Activated CD8-positive, alpha-beta T cell treated with anti-CD3 and anti-CD28 coated beads for 36 hours (primary cell): Measurements from ENCODE around the gene PRKCE. TPM values are rescaled to one million over a fixed set of nuclear protein-coding genes. Genes with fewer than 3 reads are reported as not detected.

Experiments used
- ATAC-seq: fragments of 200-7000 bp; cut with Tn5 transposase; one replicate; pipeline ENCODE4 v1.10.0; 2021; ENCODE audit warnings: mild to moderate bottlenecking, moderate library complexity
- CTCF ChIA-PET: fragments of 350-600 bp; sonication (Branson Sonifier 250); formaldehyde crosslinking; loops from one replicate; lab custom pipeline; 2021; ENCODE audit warnings: antibody characterized with exemption; lab: Charles Lee
- POLR2A ChIA-PET: fragments of 350-600 bp; sonication (Branson Sonifier 250); formaldehyde crosslinking; loops from one replicate; lab custom pipeline; 2021; ENCODE audit warnings: antibody characterized with exemption; lab: Charles Lee
- DNase-seq: peaks from one replicate; pipeline ENCODE4 v3.0.0-alpha.2; 2020
- H3K27ac Mint-ChIP-seq: one replicate; pipeline ENCODE4 v1.8.0; 2021; ENCODE audit warnings: mild to moderate bottlenecking, mixed read lengths
- H3K27me3 Mint-ChIP-seq: one replicate; pipeline ENCODE4 v1.8.0; 2021; ENCODE audit warnings: mixed read lengths
- H3K36me3 Mint-ChIP-seq: one replicate; pipeline ENCODE4 v1.8.0; 2021; ENCODE audit warnings: low read depth, mixed read lengths
- H3K4me1 Mint-ChIP-seq: one replicate; pipeline ENCODE4 v1.8.0; 2021; ENCODE audit warnings: low read depth, mixed read lengths
- H3K4me3 Mint-ChIP-seq: one replicate; pipeline ENCODE4 v1.8.0; 2021; ENCODE audit warnings: mild to moderate bottlenecking, moderate library complexity, mixed read lengths
- H3K9me3 Mint-ChIP-seq: one replicate; pipeline ENCODE4 v1.8.0; 2021; ENCODE audit warnings: mixed read lengths
- CTCF ChIP-seq: fragments of 200-600 bp; IDR thresholded peaks from one replicate; pipeline ENCODE4 v1.8.0; 2022; ENCODE audit warnings: antibody characterized with exemption, mild to moderate bottlenecking
- intact Hi-C: fragments of 100-400 bp; cut with micrococcal nuclease; formaldehyde crosslinking; loops from one replicate; pipeline ENCODE4 v1.10.0; 2022
- total RNA-seq, 2 experiments: library from RNA; stranded (reverse); gene quantifications; one replicate each; pipeline ENCODE4 v1.2.3, GENCODE V29; 2021

Gene PRKCE
- total RNA-seq, 2 experiments from 2014 or later: 11.5 to 11.9 TPM

DNA sequence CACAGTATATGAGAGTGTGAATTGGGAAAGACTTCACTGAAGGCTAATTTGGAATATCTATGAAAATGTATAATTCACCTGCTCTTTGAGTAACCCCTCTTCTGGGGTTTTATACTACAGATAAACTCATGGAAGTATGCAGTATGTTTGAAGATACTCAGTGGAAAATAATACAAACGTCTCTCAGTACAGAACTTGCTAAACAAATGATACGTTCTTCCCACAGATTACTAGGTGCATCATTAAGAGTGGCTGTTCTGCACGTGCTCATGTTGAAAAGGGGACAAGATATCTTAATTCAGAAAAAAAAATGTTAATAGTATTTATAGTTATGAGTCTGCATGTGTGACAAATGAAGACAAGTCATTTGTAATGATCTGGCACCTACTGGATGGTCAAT lies 575.5 kb downstream of the PRKCE start:
- H3K27ac Mint-ChIP-seq: no peak overlapping the region
- H3K4me1 Mint-ChIP-seq: peaks cover 35% of the 10 kb centered on the region
- peaks cover 5% of the 10 kb centered on the region for H3K27me3 Mint-ChIP-seq
- ATAC-seq (no peak), DNase-seq (no peak)
- no peak for TF ChIP-seq CTCF
- H3K9me3 Mint-ChIP-seq: peaks cover 3% of the 10 kb centered on the region
- CTCF ChIA-PET: no interaction called here
- H3K4me3 Mint-ChIP-seq: no peak overlapping the region
- intact Hi-C loops: no loop called here
- POLR2A ChIA-PET: interaction anchor here (0.8 kb wide), 1 partner anchor 9 kb away, joined by 3 read pairs; no protein-coding TSS in a partner anchor
- peaks cover 2% of the 10 kb centered on the region for H3K36me3 Mint-ChIP-seq

DNA sequence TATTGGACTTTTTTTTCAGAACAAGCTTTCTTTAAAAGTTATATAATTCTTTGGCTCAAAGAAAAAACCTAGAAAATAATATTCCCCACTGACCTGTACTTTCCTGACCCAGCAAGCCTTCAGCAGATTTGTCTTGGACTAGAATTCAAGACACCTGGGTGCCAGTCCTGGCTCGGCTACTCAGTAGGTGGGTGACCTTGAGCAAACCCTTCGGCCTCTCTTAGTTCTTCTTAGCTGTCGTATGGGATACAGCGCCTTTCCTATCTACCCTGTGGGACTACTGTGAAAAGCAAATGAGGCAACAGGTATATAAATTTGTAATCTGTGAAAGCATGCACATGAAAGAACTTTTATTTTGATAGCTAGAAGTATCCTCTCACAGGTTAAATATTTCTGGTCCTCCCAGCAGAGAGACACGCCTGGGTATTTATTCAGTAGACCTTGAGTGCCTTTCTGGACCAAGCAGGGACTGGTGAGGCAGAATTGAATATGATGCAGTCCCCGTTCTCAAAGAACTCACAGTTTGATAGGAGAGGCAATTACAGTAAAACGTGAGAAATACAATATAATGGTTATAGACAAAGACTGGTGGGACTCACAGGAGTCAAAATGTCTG lies 576.3 kb downstream of the PRKCE start:
- no peak for TF ChIP-seq CTCF
- ChIA-PET POLR2A (interaction anchor here (0.8 to 1.0 kb wide), 2 partner anchors 8 to 12 kb away, joined by 3 read pairs; no protein-coding TSS in a partner anchor), CTCF (no interaction called here)
- Mint-ChIP-seq H3K4me3 (no peak overlapping the region), H3K27me3 (peaks cover 3% of the 10 kb centered on the region), H3K4me1 (peaks cover 33% of the 10 kb centered on the region), H3K36me3 (peaks cover 2% of the 10 kb centered on the region), H3K9me3 (peaks cover under 1% of the 10 kb centered on the region), H3K27ac (no peak overlapping the region)
- DNase-seq: no peak
- ATAC-seq: no peak
- intact Hi-C loops: no loop called here

- intact Hi-C loops: no loop called here
- Mint-ChIP-seq H3K27ac (peak overlapping the region; percentile 79), H3K9me3 (no peaks in the 10 kb centered on the region), H3K36me3 (no peaks in the 10 kb centered on the region), H3K4me1 (peaks cover 23% of the 10 kb centered on the region), H3K4me3 (no peak overlapping the region), H3K27me3 (no peaks in the 10 kb centered on the region)
- peak; percentile 67 for ATAC-seq
- CTCF ChIA-PET: interaction anchor here (0.8 to 1.6 kb wide), 2 partner anchors 134 to 166 kb away, joined by 4 to 7 read pairs; no protein-coding TSS in a partner anchor
- no peak for TF ChIP-seq CTCF
- POLR2A ChIA-PET: interaction anchor here (1.0 kb wide), 1 partner anchor 10 kb away, joined by 3 read pairs; no protein-coding TSS in a partner anchor
- DNase-seq: peak; percentile 33
Measured at GRCh38 chr2:46229134-46230063, 577.9 kb downstream of the PRKCE start.

DNA sequence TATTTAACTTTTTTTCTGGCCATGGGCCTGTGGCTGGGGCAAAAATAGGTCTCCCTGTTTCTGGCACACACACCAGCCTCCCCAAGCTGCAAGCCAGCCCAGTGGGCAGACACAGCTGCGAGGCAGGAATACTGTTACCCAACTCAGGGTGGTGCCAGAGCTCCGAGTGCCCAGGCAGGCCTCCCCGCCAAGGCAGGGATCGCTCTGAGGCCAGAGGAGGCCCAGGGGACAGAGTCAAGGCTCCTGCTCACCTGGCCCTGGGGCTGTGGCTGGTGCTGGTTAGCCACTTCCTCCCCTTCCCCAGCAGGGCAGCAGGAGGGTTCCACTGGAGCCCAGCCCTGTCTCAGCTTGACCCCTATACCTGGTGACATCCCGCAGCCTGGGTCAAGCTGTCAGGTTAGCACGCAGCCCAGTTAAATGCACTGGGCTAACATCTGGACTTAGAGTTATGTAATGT lies 578.7 kb downstream of the PRKCE start:
- Mint-ChIP-seq H3K9me3 (no peaks in the 10 kb centered on the region), H3K27ac (peak overlapping the region; percentile 79), H3K36me3 (no peaks in the 10 kb centered on the region), H3K27me3 (no peaks in the 10 kb centered on the region), H3K4me1 (peaks cover 16% of the 10 kb centered on the region), H3K4me3 (no peak overlapping the region)
- peak; percentile 51 for ATAC-seq
- peak; percentile 28 for DNase-seq
- intact Hi-C loops: no loop called here
- no peak for TF ChIP-seq CTCF
- ChIA-PET CTCF (interaction anchor here (0.8 to 1.6 kb wide), 2 partner anchors 133 to 167 kb away, joined by 4 to 7 read pairs; no protein-coding TSS in a partner anchor), POLR2A (interaction anchor here (1.0 kb wide), 1 partner anchor 10 kb away, joined by 3 read pairs; no protein-coding TSS in a partner anchor)
